ENCODE results near the gene CDC42BPA. TPM values are rescaled to one million over a fixed set of nuclear protein-coding genes. Genes with fewer than 3 reads are reported as not detected.

The CDC42BPA gene
- total and polyA plus RNA-seq, 3 donors from 2014 or later = 39.9 to 109 (median 105) TPM

DNA sequence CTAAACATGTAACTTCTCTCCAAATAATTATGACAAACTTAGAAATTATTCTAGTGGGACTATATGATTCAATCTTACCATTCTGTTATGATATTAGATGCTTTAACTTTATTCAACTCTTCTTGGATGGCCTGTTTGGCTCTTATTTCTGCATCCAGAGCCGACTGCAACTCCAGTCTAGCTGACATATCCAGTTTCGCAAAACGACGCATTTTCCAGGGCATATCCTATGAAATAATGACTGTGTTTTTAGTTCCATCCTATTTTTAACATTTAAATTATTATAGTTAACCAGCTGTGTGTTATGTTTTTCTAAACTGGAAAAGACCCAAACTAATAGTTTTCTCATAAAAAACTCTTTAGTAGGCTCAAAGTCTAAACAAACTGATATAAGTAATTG, 244.5 kb downstream of the CDC42BPA start:
- Histone ChIP-seq H3K27ac (no peak overlapping the region), H3K9me3 (no peaks in the 10 kb centered on the region), H3K27me3 (no peaks in the 10 kb centered on the region), H3K4me3 (no peak overlapping the region), H3K4me1 (no peaks in the 10 kb centered on the region), H3K36me3 (ENCODE audit: low read depth, missing control alignments) (no peaks in the 10 kb centered on the region)
- intact Hi-C loops (cut with DNase I; ENCODE audit: low total_unique reads) = no loop called here
- TF ChIP-seq, protein P1, sequence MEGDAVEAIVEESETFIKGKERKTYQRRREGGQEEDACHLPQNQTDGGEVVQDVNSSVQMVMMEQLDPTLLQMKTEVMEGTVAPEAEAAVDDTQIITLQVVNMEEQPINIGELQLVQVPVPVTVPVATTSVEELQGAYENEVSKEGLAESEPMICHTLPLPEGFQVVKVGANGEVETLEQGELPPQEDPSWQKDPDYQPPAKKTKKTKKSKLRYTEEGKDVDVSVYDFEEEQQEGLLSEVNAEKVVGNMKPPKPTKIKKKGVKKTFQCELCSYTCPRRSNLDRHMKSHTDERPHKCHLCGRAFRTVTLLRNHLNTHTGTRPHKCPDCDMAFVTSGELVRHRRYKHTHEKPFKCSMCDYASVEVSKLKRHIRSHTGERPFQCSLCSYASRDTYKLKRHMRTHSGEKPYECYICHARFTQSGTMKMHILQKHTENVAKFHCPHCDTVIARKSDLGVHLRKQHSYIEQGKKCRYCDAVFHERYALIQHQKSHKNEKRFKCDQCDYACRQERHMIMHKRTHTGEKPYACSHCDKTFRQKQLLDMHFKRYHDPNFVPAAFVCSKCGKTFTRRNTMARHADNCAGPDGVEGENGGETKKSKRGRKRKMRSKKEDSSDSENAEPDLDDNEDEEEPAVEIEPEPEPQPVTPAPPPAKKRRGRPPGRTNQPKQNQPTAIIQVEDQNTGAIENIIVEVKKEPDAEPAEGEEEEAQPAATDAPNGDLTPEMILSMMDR (IDR thresholded peaks at IDR 0.05) = no peak
- no peak for TF ChIP-seq POLR2A (IDR thresholded peaks at IDR 0.05)
- WGBS, 2 donors = 92 to 94% methylated on average over 4 of the region's 4 CpGs
- no peak for DNase-seq

GRCh38 chr1:227072991-227073390, 245.3 kb downstream of the CDC42BPA start:
- Histone ChIP-seq H3K27ac (no peak overlapping the region), H3K27me3 (no peaks in the 10 kb centered on the region), H3K4me3 (no peak overlapping the region), H3K9me3 (no peaks in the 10 kb centered on the region), H3K4me1 (no peaks in the 10 kb centered on the region), H3K36me3 (ENCODE audit: low read depth, missing control alignments) (no peaks in the 10 kb centered on the region)
- no peak for TF ChIP-seq POLR2A (IDR thresholded peaks at IDR 0.05)
- TF ChIP-seq, protein P1 (IDR thresholded peaks at IDR 0.05) = no peak
- 93% methylated on average over 2 of the region's 2 CpGs for WGBS, 2 donors
- DNase-seq = no peak
- intact Hi-C loops (cut with DNase I; ENCODE audit: low total_unique reads) = no loop called here

DNA sequence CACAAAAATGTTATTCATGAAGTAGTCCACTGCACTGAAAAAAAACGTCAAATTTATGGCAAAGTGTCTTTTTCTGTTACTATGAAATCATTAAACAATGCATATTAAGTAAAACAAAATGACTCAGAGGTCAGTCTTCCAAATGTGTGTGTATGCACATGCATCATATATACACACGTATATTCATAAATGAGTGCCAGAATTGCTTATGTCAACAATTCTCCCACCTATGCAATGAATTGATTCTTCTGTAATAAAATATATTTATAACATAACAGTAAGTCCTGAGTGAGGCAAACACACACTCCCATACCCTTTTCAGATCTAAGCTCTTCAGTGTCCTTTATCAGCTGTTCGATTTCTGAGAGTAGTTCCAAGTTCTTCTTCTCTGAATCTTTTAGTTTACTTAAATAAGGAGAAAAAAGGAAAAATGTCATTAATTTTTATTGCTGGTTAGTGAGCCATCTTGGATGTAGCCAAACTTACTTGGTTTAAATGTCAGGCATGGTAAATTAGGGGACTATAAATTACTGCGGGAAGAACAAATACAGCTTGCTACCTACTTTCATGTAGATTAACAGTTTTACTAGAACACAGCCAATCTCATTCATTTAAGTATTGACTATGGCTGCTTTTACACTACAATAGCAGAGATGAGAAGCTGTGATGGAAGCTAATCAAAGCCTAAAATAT, 246.3 kb downstream of the CDC42BPA start:
- Histone ChIP-seq H3K27ac (no peak overlapping the region), H3K27me3 (no peaks in the 10 kb centered on the region), H3K4me1 (no peaks in the 10 kb centered on the region), H3K4me3 (no peak overlapping the region), H3K36me3 (ENCODE audit: low read depth, missing control alignments) (no peaks in the 10 kb centered on the region), H3K9me3 (no peaks in the 10 kb centered on the region)
- 84 to 90% methylated on average over 4 of the region's 4 CpGs for WGBS, 2 donors
- no peak for DNase-seq
- TF ChIP-seq POLR2A (IDR thresholded peaks at IDR 0.05) = no peak
- TF ChIP-seq, protein P1 (IDR thresholded peaks at IDR 0.05) = no peak
- intact Hi-C loops (cut with DNase I; ENCODE audit: low total_unique reads) = no loop called here

- no peak for TF ChIP-seq POLR2A (IDR thresholded peaks at IDR 0.05)
- no peaks in the 10 kb centered on the region for H3K9me3 ChIP-seq
- DNase-seq = no peak
- no peaks in the 10 kb centered on the region for H3K36me3 ChIP-seq (ENCODE audit: low read depth, missing control alignments)
- no peak overlapping the region for H3K4me3 ChIP-seq
- 91 to 95% methylated on average over 4 of the region's 4 CpGs for WGBS, 2 donors
- H3K4me1 ChIP-seq = no peaks in the 10 kb centered on the region
- no peak overlapping the region for H3K27ac ChIP-seq
- H3K27me3 ChIP-seq = no peaks in the 10 kb centered on the region
- intact Hi-C loops (cut with DNase I; ENCODE audit: low total_unique reads) = no loop called here
Measured at GRCh38 chr1:227070638-227071285, 247.5 kb downstream of the CDC42BPA start.

GRCh38 chr1:227069490-227069889, 248.8 kb downstream of the CDC42BPA start:
- TF ChIP-seq, protein P1 (IDR thresholded peaks at IDR 0.05) = no peak
- TF ChIP-seq POLR2A (IDR thresholded peaks at IDR 0.05) = no peak
- Histone ChIP-seq H3K27ac (no peak overlapping the region), H3K36me3 (ENCODE audit: low read depth, missing control alignments) (no peaks in the 10 kb centered on the region), H3K27me3 (no peaks in the 10 kb centered on the region), H3K9me3 (no peaks in the 10 kb centered on the region), H3K4me1 (no peaks in the 10 kb centered on the region), H3K4me3 (no peak overlapping the region)
- WGBS, 2 donors = 92 to 97% methylated on average over 2 of the region's 2 CpGs
- intact Hi-C loops (cut with DNase I; ENCODE audit: low total_unique reads) = no loop called here
- DNase-seq = no peak

All from testis (tissue), 3 donors.